GM19468 (cell line): ENCODE results near the gene LARP4B.
"Not testable (repeated sequence)": the region's sequence is repeated elsewhere in the genome, so short reads cannot be mapped to it uniquely, and the experiment has no call there.

Experiments used
- ATAC-seq: cut with Tn5 transposase; IDR thresholded peaks from one replicate; pipeline ENCODE4 v1.9.1; 2021; ENCODE audit warnings: mild to moderate bottlenecking, moderate library complexity, moderate number of reproducible peaks; ENCODE audit not compliant: unreplicated experiment; ENCODE audit errors: extremely low read depth

The LARP4B gene

GRCh38 chr10:777913-778479, 153.5 kb downstream of the LARP4B start:
- no peak for ATAC-seq

GRCh38 chr10:776772-777171, 154.7 kb downstream of the LARP4B start:
- ATAC-seq, result no peak

- ATAC-seq, result no peak
Measured at GRCh38 chr10:775245-776075, 156.0 kb downstream of the LARP4B start.

GRCh38 chr10:774661-775244, 156.8 kb downstream of the LARP4B start:
- no peak for ATAC-seq

- no peak for ATAC-seq
Measured at GRCh38 chr10:774223-774622, 157.3 kb downstream of the LARP4B start.

- no peak for ATAC-seq
Measured at GRCh38 chr10:773562-774161, 157.8 kb downstream of the LARP4B start.

DNA sequence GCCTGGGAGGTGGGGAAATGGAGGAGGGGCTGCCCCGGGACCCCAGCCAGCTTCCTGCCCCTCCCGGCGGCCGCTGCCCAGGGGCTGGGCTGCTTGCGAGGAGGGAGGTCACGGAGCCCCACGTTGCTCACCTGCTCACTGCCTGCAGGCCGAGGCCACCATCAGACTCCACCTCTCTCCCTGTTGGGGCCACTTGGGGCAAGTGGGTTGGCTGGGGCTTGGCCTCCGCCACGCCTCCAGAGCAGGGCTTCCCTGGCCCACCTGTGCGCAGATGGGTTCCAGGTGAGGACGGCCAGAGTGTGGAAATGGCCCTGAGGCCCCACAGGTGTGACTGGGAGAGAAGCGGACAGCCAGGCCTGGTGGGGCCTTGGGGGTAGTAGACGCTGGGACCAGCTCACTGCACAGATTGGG, 159.3 kb downstream of the LARP4B start:
- no peak for ATAC-seq

- no peak for ATAC-seq
Measured at GRCh38 chr10:771647-772046, 159.9 kb downstream of the LARP4B start.

- no peak for ATAC-seq
Measured at GRCh38 chr10:770975-771374, 160.5 kb downstream of the LARP4B start.

GRCh38 chr10:770048-770712, 161.3 kb downstream of the LARP4B start:
- ATAC-seq, result not testable (repeated sequence)

DNA sequence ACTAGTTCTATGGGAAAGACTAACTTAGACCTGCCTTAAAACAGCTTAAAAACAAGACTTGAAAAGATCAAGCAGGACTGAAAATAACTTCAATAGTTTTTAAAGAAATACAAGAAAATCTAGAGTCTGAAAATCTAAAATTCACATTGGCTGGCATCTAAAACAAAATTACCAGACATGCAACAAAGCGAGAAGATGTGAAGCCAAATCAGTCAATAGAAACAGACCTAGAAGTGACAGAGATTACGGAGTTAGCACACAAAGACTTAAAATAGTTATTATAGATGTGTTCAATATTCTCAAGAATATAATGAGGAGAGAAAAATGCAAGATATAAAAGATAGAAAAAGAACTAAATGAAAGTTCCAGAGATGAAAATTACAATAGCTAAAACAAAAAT, 163.7 kb downstream of the LARP4B start:
- no peak for ATAC-seq

GRCh38 chr10:767211-767610, 164.3 kb downstream of the LARP4B start:
- ATAC-seq, result no peak

- ATAC-seq, result no peak
Measured at GRCh38 chr10:761376-761775, 170.1 kb downstream of the LARP4B start.

DNA sequence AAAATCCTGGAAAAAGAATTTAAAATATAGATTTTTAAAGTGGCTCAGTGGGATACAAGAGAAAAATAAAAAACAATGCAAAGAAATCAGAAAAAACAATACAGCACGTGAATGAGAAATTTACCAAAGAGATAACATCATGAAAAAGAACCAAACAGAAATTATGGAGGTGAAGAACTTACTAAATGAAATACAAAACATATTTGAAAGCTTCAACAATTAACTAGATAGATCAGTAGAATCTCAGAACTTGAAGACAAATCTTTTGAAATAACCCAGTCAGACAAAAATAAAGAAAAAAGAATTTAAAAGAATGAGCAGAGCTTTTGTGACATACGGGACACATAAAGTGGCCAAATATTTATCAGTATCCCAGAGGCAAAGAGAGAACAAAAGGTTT, 170.9 kb downstream of the LARP4B start:
- ATAC-seq, result no peak

GRCh38 chr10:759898-760477, 171.5 kb downstream of the LARP4B start:
- no peak for ATAC-seq
